Suppressor macrophage treated with lipopolysaccharide for 4 hours (primary cell): ENCODE measurements around the gene SIX1.

Experiments used
- DNase-seq: peaks from one replicate; pipeline ENCODE4 v3.0.0-alpha.2; 2020

The SIX1 gene

GRCh38 chr14:60648934-60649874 is at the start of gene SIX1:
Gene SIX1 (minus strand): TSS chr14:60649477. CDS start chr14:60649189, 288 bp downstream.
- peak; percentile 82 for DNase-seq

GRCh38 chr14:60695327-60695726 is 46.0 kb upstream of the SIX1 start:
- DNase-seq: no peak

GRCh38 chr14:60691383-60692113 is 42.3 kb upstream of the SIX1 start:
- no peak for DNase-seq

- no peak for DNase-seq
These were observed 37.6 kb upstream of the SIX1 start for GRCh38 chr14:60686865-60687264.

GRCh38 chr14:60684203-60684602 is 34.9 kb upstream of the SIX1 start:
- no peak for DNase-seq

GRCh38 chr14:60681271-60681670 is 32.0 kb upstream of the SIX1 start:
- no peak for DNase-seq

GRCh38 chr14:60680511-60680910 is 31.2 kb upstream of the SIX1 start:
- no peak for DNase-seq

GRCh38 chr14:60679566-60680258 is 30.4 kb upstream of the SIX1 start:
- DNase-seq: no peak

GRCh38 chr14:60677701-60678100 is 28.4 kb upstream of the SIX1 start:
- DNase-seq: no peak

GRCh38 chr14:60670989-60671388 is 21.7 kb upstream of the SIX1 start:
- no peak for DNase-seq

GRCh38 chr14:60668431-60669112 is 19.3 kb upstream of the SIX1 start:
- DNase-seq: no peak

GRCh38 chr14:60665177-60665550 is 15.9 kb upstream of the SIX1 start:
- DNase-seq: no peak

GRCh38 chr14:60662982-60663381 is 13.7 kb upstream of the SIX1 start:
- DNase-seq: no peak

- no peak for DNase-seq
These were observed 12.4 kb upstream of the SIX1 start for GRCh38 chr14:60661721-60662120.

- DNase-seq: no peak
These were observed 9.8 kb upstream of the SIX1 start for GRCh38 chr14:60658909-60659585.

- DNase-seq: no peak
These were observed 9.0 kb upstream of the SIX1 start for GRCh38 chr14:60658211-60658690.

- DNase-seq: no peak
These were observed 8.4 kb upstream of the SIX1 start for GRCh38 chr14:60657456-60658210.

GRCh38 chr14:60656686-60657455 is 7.6 kb upstream of the SIX1 start:
- DNase-seq: peak; percentile 76

- DNase-seq: no peak
These were observed 6.8 kb upstream of the SIX1 start for GRCh38 chr14:60655898-60656685.
